ENCODE results near the gene IMPG1.
"Not testable (repeated sequence)": the region's sequence is repeated elsewhere in the genome, so short reads cannot be mapped to it uniquely, and the experiment has no call there.

The IMPG1 gene

DNA sequence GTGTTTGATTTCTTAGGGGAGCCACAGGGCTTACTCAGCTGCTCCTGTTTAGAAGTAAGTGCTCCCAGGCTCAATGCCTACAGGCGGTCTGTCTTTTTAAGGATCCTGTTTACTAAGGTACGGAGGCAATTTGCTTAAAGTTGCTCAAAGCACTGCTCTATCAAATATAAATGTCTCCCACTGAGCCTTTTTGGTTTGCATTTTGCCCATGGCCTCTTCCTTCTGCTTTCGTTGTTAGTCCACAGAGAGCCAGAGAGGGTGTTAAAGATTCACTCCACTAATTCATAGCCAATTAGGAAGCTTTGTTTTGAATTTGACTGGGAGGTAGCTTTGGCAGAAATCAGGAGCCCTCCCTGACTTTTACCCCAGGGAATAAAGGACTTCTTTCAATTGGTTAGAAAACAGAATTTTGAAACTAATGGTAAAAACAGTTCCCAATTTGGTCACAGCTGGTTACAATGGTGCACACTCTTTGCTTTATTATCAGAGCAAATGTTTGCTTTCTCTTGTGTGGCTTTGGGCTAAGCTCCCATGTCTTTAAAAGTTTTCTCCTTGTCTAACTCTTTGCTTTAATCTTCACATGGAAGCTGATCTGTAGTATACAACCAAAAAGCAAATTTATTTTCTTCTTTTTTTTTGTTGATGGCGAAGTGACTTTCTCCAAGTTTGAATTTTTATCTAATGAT is 126.2 kb downstream of the IMPG1 start:
- no peak for DNase-seq

GRCh38 chr6:75943381-75943780 is 129.1 kb downstream of the IMPG1 start:
- DNase-seq, result no peak

GRCh38 chr6:75941509-75941908 is 131.0 kb downstream of the IMPG1 start:
- no peak for DNase-seq

DNA sequence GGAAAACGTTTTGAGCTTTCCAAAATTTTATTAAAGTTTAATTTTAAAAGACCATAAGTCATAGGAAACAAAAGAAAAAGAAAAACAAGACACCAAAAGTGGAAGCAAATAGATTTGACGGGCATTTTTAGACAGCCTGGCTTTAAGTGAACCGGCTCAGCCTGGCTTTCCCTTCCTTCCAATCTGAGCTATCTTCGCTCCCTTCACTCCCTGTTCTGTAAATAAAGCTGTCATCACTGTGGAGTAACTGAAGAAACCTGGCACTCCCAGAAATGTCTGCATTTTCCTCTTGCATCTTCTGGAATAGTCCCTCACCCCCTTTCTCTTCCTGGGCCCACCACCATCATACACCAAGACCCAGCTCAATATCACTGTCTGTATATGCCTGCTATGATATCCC is 131.9 kb downstream of the IMPG1 start:
- no peak for DNase-seq

DNA sequence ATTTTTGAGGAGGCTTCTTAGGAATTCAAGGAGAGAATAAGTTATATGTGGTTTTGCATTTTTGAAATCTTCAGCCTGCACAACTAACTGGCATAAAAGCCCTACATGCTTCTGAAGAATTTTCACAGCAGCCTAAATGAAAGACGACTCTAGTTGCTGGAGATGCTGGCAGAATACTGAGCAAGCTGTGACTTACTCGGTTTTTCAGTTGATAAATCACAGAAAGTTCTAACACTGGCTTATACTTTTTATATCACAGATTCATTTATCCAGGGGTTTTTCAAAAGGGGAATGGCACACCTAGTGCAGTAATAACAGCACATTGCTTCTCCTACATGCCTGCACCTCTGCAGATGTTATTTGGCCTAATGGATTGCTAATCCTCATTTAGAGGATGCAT is 134.6 kb downstream of the IMPG1 start:
- DNase-seq, result no peak

- DNase-seq, result no peak
Observed at GRCh38 chr6:75936682-75937081, 135.8 kb downstream of the IMPG1 start.

GRCh38 chr6:75935473-75935793 is 137.0 kb downstream of the IMPG1 start:
- DNase-seq, result no peak

DNA sequence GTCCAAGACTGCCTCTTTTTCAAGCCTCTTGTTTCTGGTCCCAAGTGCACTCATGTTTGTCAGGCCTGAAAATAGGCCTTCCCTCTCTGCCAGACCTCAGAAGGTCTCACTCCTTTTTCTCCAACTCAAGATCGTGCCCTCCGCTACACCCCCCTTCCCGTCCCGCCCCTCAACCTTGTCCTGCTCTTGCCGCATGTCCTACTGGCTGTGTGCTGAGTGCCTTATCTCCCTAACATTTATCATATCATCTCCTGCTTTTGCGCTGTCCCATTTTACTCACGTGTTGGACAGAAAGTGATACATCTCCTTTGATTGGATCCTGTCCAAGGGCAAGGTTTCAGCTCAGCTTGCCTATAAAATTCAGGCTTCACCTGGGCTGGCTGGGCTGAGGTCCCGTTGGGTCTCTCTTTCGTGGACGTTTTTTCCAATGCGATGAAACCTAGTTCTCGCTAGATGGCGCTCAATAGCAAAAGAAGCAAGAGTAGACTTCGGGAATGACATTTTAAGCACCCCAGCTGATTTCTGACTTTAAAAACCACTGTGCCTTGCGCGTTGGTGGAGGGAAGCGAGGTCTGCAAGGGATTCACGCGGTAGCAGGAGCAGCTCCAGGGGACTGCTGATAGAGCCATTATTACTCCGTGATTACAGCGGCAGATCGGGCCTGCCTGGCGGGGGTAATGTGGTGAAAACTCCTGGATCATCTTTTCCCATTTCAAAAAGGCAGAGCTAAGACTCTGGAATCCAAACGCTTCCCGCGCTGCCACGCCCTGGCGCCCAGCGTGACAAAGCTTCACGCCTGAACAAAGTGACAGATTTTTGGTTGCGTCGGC is 137.6 kb downstream of the IMPG1 start:
- peak; percentile 25 for DNase-seq

GRCh38 chr6:75933387-75933975 is 139.0 kb downstream of the IMPG1 start:
- no peak for DNase-seq

DNA sequence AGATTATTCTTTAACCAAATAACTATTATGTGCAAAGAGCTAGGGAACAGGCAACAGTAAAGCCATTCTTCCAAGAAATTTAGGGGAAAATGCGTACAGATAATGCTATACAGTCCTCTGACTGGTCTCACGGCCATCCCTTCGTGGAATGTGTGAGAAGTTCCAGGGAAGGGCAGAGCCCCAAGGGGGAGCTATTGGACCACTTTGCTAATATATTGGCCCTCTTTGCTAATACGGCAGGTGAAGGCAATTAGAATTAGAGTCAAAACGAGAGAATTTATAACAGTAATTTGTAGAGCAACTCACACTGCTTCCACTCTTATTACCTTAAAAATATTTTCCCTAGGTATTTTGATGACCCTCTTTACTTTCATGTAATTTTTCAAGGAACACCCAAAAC is 140.4 kb downstream of the IMPG1 start:
- peak; percentile 9 for DNase-seq

DNA sequence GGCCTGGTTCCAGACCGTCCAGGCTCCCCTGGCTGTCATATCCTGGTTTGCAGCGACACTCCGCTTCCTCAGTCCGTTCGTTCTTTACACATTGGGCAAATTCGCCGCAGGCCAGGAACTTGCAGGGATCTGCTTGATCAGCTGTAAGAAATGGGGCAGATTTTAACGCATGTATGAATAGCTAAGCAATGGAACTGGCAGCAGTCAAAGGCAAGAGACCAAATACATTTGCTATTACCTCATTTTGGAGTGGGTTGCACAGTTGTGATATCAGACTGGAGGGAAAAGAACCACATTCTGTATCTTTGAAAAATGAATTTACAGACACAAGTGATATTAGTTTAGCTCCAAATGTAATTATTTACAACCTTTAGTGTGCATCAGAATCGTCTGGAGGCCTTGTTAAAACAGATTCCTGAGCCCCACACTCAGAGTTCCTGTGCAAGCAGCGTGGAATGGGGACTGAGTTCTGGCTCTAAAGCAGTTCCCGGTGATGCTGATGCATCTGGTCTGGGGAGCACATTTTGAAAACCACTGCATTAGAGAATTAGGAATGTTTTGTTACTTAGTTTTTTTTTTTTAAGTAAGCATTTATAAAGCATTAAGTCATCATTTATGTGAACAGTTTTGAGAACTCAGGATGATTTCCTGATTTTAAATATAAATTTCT is 141.3 kb downstream of the IMPG1 start:
- DNase-seq, result no peak

DNA sequence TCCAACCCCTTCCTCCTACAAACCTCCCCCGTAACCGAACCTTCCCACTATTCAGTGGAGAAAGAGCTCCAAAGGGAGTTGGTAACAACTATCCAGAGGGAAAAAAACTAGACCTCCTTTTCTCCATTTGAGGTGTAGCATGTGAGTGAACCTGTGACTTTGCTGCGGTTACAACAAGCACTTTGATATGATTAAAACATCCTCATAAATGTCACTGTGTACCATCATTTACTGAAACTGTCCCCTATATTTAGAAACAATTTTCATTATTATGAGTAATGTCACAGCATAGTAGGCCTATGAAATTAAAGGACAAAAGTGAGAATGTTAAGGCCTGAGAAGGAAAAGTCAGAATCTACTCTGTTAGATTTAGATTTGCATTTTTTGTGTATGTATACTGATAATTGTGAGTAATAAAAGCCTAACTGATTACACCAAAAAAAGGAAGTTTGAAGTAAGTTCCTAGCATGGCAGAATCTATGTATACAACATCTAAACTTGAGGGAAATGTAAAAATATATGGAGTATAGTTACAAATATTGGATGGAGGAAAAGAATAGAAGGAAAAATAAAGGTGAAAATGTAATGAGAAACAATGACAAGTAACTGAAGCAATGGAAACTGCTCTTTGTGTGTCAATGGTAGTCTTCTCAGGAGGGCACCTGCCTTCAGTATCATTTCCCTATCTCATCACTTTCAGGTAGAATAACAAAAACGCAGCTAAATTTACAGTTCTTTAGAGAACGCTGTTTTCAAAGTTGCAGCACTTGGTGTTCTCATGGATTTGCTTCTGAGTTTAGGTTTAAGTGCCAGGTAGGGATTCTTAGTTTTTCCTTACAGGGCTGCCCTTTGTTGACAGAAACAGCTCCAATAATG is 145.9 kb downstream of the IMPG1 start:
- DNase-seq, result no peak

DNA sequence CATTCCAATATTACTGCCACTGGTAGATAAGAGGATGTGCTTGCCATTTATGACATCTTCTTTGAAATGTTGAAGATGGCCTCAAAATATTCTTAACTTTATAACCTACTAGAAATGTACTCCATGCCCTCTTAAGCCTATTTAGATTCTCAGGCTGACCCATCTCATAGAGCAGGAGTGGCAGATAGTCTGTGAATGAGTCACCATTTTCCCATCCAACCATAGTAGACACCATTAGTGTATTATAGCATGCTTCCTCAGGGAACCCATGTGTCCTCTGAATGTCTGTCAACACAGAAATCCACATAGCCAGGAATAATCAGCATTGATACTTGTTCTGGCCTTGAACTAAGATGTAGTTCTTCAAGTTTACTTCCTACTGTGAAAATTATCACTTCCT is 150.2 kb downstream of the IMPG1 start:
- no peak for DNase-seq

DNA sequence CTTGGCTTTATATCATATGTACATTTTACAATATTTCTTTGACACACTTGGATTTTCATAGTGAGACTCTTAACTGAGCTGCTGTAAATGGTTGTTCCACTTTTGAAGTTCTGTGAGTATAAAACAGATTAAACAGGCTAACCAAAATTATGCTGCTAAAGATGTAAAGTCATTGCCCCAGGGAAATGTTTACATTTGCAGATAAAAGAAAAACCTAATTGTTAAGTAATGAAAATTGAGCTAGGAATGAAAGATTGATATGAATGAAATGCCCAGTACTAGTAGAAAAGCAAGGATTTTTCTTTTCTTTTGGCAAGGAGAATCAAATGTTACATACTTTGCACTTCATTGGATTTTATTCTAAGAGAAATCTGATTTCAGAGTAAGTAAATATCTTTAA is 159.4 kb downstream of the IMPG1 start:
- no peak for DNase-seq

DNA sequence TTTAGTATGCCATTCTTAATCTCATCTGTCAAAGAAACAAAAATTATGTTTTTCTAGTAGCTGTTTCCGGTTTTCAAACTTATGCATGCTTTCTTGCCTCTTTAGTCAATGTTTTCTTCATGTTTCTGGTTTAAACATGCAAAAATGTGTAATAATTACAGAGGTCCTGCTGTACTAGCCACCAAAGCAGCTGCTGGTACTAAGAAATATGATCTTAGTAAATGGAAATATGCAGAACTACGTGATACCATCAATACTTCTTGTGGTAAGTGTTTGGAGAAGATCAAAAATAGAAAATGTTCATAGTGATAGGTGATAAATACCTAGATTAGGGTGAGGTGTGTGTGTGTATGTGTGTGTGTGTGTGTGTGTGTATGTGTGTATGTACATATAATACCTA is 165.0 kb downstream of the IMPG1 start:
- DNase-seq, result no peak

DNA sequence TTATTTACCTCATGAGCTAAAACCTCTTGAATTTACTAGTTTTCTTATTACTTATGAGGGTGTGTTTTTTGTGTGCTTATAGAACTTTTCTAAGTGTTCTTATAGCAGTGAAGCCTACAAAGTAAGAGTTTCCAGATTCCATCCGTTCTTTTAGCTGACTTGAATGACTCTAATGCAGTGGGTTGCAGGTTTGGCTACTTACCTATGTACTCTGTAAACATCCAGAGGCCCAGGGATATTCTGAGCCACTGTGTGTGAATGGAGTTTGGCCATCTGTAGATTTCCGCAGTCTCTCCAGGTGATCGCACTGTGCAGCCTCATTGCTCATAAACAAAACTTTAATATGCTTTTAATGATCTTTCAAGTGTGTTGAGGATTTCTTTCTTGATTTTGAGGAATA is 165.6 kb downstream of the IMPG1 start:
- no peak for DNase-seq

DNA sequence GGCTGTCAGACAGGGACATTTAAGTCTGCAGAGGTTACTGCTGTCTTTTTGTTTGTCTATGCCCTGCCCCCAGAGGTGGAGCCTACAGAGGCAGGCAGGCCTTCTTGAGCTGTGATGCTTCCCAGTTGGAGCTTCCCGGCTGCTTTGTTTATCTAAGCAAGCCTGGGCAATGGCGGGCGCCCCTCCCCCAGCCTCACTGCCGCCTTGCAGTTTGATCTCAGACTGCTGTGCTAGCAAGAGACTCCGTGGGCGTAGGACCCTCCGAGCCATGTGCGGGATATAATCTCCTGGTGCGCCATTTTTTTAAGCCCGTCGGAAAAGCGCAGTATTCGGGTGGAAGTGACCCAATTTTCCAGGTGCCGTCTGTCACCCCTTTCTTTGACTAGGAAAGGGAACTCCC is 167.3 kb downstream of the IMPG1 start:
- not testable (repeated sequence) for DNase-seq

DNA sequence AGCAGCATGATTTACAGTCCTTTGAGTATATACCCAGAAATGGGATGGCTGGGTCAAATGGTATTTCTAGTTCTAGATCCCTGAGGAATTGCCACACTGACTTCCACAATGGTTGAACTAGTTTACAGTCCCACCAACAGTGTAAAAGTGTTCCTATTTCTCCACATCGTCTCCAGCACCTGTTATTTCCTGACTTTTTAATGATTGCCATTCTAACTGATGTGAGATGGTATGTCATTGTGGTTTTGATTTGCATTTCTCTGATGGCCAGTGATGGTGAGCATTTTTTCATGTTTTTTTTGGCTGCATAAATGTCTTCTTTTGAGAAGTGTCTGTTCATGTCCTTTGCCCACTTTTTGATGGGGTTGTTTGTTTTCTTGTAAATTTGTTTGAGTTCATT is 172.2 kb downstream of the IMPG1 start:
- not testable (repeated sequence) for DNase-seq

DNA sequence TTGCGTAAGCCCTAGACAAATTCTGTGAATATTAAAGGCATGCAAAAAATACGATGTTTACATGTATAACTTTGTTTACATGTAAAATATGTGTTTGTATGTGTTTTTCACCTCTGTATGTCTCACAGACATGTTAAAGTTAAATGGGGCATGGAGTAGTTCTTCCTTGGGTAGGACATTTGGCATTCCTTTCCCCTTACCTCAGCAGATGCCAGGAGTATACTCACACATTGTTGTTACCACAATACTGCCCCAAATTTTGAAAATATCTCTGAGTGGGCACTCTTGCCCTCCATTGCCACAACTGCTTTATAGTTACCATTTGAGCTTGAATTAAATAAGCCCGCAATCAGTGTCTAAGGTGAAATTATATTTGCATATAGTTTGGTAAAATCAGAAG is 175.9 kb downstream of the IMPG1 start:
- DNase-seq, result no peak

DNA sequence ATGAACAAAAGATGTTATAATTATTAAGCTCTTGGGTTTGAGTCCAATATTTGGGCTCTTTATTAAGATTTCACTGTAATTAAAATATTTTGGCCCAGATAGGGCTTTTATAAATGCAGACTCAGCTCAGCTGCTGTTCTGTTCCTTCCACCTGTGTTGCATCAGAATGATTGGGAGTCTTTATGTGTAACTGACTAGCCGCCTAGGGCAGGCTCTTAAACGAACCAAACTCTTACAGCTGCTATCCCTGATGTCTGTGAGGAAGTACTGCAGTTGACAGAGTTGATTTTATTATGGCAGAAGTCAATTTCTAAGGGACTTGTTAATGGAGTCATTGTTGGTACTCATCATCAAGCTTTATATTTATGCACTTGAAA is 178.7 kb downstream of the IMPG1 start:
- no peak for DNase-seq

GRCh38 chr6:75893058-75893775 is 179.2 kb downstream of the IMPG1 start:
- DNase-seq, result no peak

- DNase-seq, result no peak
Observed at GRCh38 chr6:75892384-75892783, 180.1 kb downstream of the IMPG1 start.

Data from stimulated activated CD4-positive, alpha-beta T cell treated with anti-CD3 and anti-CD28 coated beads, Interleukin-15, amount 100 ng/mL, for 24 hours (primary cell).